Thyroid gland (tissue), 4 donors: Measurements from ENCODE around the gene TMEM191C.
"Not testable (repeated sequence)": the region's sequence is repeated elsewhere in the genome, so short reads cannot be mapped to it uniquely, and the experiment has no call there.

Experiments used
- POLR2A ChIP-seq, 2 donors: fragments of 450-650 bp; IDR thresholded peaks; one replicate each; pipeline ENCODE4 v1.6.1; 2017; ENCODE audit warnings: antibody characterized with exemption in 2 of 2, mild to moderate bottlenecking in 2 of 2, moderate library complexity in 1 of 2
- TF ChIP-seq, protein P1 (sequence below), 6 experiments: fragments of 200-600 bp in 3 of 6; fragments of 450-650 bp in 3 of 6; sonication (generic) in 3 of 6; IDR thresholded peaks; one replicate each; pipeline ENCODE4 v1.5.1; 2016 to 2019; ENCODE audit warnings: antibody characterized with exemption in 6 of 6, mild to moderate bottlenecking in 2 of 6, inconsistent platforms in 1 of 6, moderate library complexity in 1 of 6

DNA sequence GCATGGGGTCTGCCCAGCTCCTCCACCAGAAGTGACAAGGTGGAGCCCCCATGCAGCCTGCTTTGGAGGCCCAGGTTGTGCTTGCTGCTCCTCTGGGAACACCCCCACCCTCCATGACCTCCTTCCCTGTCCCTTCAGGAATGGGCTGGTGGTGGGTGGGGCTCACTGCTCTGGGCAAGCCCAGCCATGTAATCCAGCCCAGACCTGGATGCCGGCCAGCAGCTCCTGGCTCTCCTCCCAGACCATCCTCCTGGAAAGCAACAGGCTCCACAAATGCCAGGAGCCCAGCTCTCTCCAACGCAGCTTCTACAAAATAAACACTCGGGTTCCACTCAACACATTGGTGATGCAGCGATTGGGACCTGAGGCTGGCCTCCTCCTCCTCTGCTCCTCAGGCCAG lies 30.8 kb downstream of the TMEM191C start:
- TF ChIP-seq, protein P1, sequence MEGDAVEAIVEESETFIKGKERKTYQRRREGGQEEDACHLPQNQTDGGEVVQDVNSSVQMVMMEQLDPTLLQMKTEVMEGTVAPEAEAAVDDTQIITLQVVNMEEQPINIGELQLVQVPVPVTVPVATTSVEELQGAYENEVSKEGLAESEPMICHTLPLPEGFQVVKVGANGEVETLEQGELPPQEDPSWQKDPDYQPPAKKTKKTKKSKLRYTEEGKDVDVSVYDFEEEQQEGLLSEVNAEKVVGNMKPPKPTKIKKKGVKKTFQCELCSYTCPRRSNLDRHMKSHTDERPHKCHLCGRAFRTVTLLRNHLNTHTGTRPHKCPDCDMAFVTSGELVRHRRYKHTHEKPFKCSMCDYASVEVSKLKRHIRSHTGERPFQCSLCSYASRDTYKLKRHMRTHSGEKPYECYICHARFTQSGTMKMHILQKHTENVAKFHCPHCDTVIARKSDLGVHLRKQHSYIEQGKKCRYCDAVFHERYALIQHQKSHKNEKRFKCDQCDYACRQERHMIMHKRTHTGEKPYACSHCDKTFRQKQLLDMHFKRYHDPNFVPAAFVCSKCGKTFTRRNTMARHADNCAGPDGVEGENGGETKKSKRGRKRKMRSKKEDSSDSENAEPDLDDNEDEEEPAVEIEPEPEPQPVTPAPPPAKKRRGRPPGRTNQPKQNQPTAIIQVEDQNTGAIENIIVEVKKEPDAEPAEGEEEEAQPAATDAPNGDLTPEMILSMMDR (IDR thresholded peaks at IDR 0.05), result not testable (repeated sequence)
- not testable (repeated sequence) for TF ChIP-seq POLR2A (IDR thresholded peaks at IDR 0.05)
